K562 (cell line): Measurements from ENCODE around the gene GNGT2. TPM values are rescaled to one million over a fixed set of nuclear protein-coding genes. Genes with fewer than 3 reads are reported as not detected.

Experiments used
- CHD7 ChIP-seq: fragments of 200-600 bp; sonication (generic); IDR thresholded peaks from one replicate; pipeline ENCODE4 v1.6.1; 2012; ENCODE audit warnings: mild to moderate bottlenecking, low read depth, low read length, inconsistent platforms
- GTF2F1 ChIP-seq: IDR thresholded peaks from 2 replicates; pipeline ENCODE4 v1.6.1; 2011; ENCODE audit warnings: low read depth, low read length, improper control_type of control experiment
- HCFC1 ChIP-seq: IDR thresholded peaks from 2 replicates; pipeline ENCODE4 v1.6.1; 2012; ENCODE audit warnings: low read depth, low read length, improper control_type of control experiment
- IRF9 ChIP-seq: fragments of 450-650 bp; IDR thresholded peaks from 2 replicates; pipeline ENCODE4 v1.6.1; 2016; ENCODE audit warnings: missing biosample characterization, missing genetic modification characterization
- LARP7 ChIP-seq: fragments of 450-650 bp; IDR thresholded peaks from 2 replicates; pipeline ENCODE4 v1.6.1; 2016
- MITF ChIP-seq: IDR thresholded peaks from 2 replicates; pipeline ENCODE4 v1.6.1; 2014; ENCODE audit warnings: antibody characterized with exemption
- NBN ChIP-seq: fragments of 450-650 bp; IDR thresholded peaks from 2 replicates; pipeline ENCODE4 v1.6.1; 2016; ENCODE audit warnings: low read depth, mild to moderate bottlenecking
- RBFOX2 ChIP-seq: fragments of 200-400 bp; formaldehyde crosslinking; IDR thresholded peaks from 2 replicates; pipeline ENCODE4 v1.6.1; 2017; ENCODE audit warnings: low read depth, mild to moderate bottlenecking, low read length, moderate library complexity
- SMAD1 ChIP-seq: fragments of 150-350 bp; IDR thresholded peaks from 2 replicates; pipeline ENCODE4 v1.6.1; 2014; ENCODE audit warnings: low read length, low read depth; ENCODE audit not compliant: partially characterized antibody
- TGIF2 ChIP-seq: sonication (generic); formaldehyde crosslinking; IDR thresholded peaks from 2 replicates; pipeline ENCODE4 v1.8.1; 2022; ENCODE audit warnings: mild to moderate bottlenecking, missing genetic modification reagents, moderate library complexity
- ZNF23 ChIP-seq: fragments of 250-450 bp; sonication (Bioruptor Pico); IDR thresholded peaks from 2 replicates; pipeline ENCODE4 v1.4.0; 2020; ENCODE audit warnings: mild to moderate bottlenecking
- ZNF561 ChIP-seq: fragments of 450-650 bp; formaldehyde crosslinking; conservative IDR thresholded peaks from 2 replicates; pipeline ENCODE4 v1.4.0; 2020; ENCODE audit warnings: mild to moderate bottlenecking, moderate library complexity
- ZNF655 ChIP-seq: fragments of 250-450 bp; sonication (Bioruptor Pico); IDR thresholded peaks from 2 replicates; pipeline ENCODE4 v1.5.0; 2021
- polyA plus RNA-seq, 8 experiments: library from polyadenylated mRNA; depleted of rRNA in 4 of 8; stranded (reverse) in 5 of 8; unstranded in 3 of 8; fragments of >200 nt; fragmentation: Nextera tagmentation in 2 of 8; fragmentation: Illumina TruSeq in 1 of 8; extraction: Ambion mirVana in 2 of 8; extraction: Trizol in 1 of 8; gene quantifications; 2 replicates each; pipeline versions ENCODE4 v1.2.1 to v1.2.3, GENCODE V29; 2011 to 2014; ENCODE audit warnings: inconsistent platforms in 1 of 8, missing spikeins in 1 of 8
- total RNA-seq, 7 experiments: library from RNA; depleted of rRNA in 6 of 7; stranded (reverse); fragments of >200 nt in 6 of 7; fragmentation: Illumina TruSeq in 2 of 7; extraction: Trizol in 2 of 7; gene quantifications; 2 replicates each; pipeline versions ENCODE4 v1.2.1 to v1.2.3, GENCODE V29; 2011 to 2021; ENCODE audit warnings: low replicate concordance in 1 of 7

The GNGT2 gene
- total and polyA plus RNA-seq, 9 of the 15 experiments (the other 6 are each of a cell fraction or from before 2014, with no cell fraction given) = not detected

GRCh38 chr17:49191917-49192741 lies 18.2 kb downstream of the GNGT2 start (continued):
- TF ChIP-seq LARP7 = no peak
- peak; percentile 83 for TF ChIP-seq RBFOX2
- no peak for TF ChIP-seq ZNF561 (CRISPR knock-in tag)
- TF ChIP-seq NBN = peak; percentile 89
- peak; percentile 77 for TF ChIP-seq MITF
- peak; percentile 81; the same call in 1 of the 2 replicates for TF ChIP-seq GTF2F1
- TF ChIP-seq ZNF655 (CRISPR knock-in tag) = no peak
- TF ChIP-seq IRF9 (tag) = no peak
- no peak for TF ChIP-seq ZNF23 (CRISPR knock-in tag)
- no peak for TF ChIP-seq SMAD1
- no peak for TF ChIP-seq CHD7
- TF ChIP-seq TGIF2 (CRISPR knock-in tag) = no peak
- peak; percentile 4; the same call in 1 of the 2 replicates for TF ChIP-seq HCFC1
